DMS153 (cell line): Measurements from ENCODE around the gene FREM1.
A peak's percentile ranks its signal among the peaks of the same experiment; 100 is the strongest.

Source experiments
- DNase-seq: peaks from one replicate; lab custom pipeline; 2025; lab: John Stamatoyannopoulos, UW

FREM1 gene

GRCh38 chr9:14819183-14819582, 91.0 kb downstream of the FREM1 start:
- no peak for DNase-seq

GRCh38 chr9:14814249-14814628, 96.0 kb downstream of the FREM1 start:
- DNase-seq, result no peak

- no peak for DNase-seq
These were observed 96.6 kb downstream of the FREM1 start for GRCh38 chr9:14813336-14814248.

GRCh38 chr9:14812806-14813205, 97.4 kb downstream of the FREM1 start:
- no peak for DNase-seq

- no peak for DNase-seq
These were observed 98.4 kb downstream of the FREM1 start for GRCh38 chr9:14811844-14812243.

- DNase-seq, result no peak
These were observed 103.2 kb downstream of the FREM1 start for GRCh38 chr9:14806941-14807520.

- DNase-seq, result no peak
These were observed 111.2 kb downstream of the FREM1 start for GRCh38 chr9:14799030-14799429.

GRCh38 chr9:14797435-14797834, 112.8 kb downstream of the FREM1 start:
- DNase-seq, result no peak

GRCh38 chr9:14793389-14793788, 116.8 kb downstream of the FREM1 start:
- DNase-seq, result no peak

GRCh38 chr9:14790628-14791027, 119.6 kb downstream of the FREM1 start:
- DNase-seq, result no peak

GRCh38 chr9:14788846-14789245, 121.4 kb downstream of the FREM1 start:
- DNase-seq, result no peak

GRCh38 chr9:14783358-14783757, 126.9 kb downstream of the FREM1 start:
- no peak for DNase-seq

GRCh38 chr9:14782286-14783051, 127.8 kb downstream of the FREM1 start:
- peak; percentile 9 for DNase-seq

- no peak for DNase-seq
These were observed 129.5 kb downstream of the FREM1 start for GRCh38 chr9:14780693-14781092.

GRCh38 chr9:14780251-14780650, 130.0 kb downstream of the FREM1 start:
- no peak for DNase-seq

- DNase-seq, result no peak
These were observed 130.6 kb downstream of the FREM1 start for GRCh38 chr9:14779566-14780022.

GRCh38 chr9:14778565-14778964, 131.7 kb downstream of the FREM1 start:
- DNase-seq, result no peak

GRCh38 chr9:14775917-14776316, 134.3 kb downstream of the FREM1 start:
- DNase-seq, result no peak

GRCh38 chr9:14770592-14770991, 139.6 kb downstream of the FREM1 start:
- no peak for DNase-seq

- peak; percentile 64 for DNase-seq
These were observed 141.0 kb downstream of the FREM1 start for GRCh38 chr9:14769230-14769571.

GRCh38 chr9:14768405-14769229, 141.6 kb downstream of the FREM1 start:
- DNase-seq, result peak; percentile 44

- no peak for DNase-seq
These were observed 143.9 kb downstream of the FREM1 start for GRCh38 chr9:14766299-14766698.
